Neural cell (in vitro differentiated cells): ENCODE results near the gene DNAJC18.

Experiments
- CTCF ChIP-seq: fragments of 450-650 bp; IDR thresholded peaks from 2 replicates; pipeline ENCODE4 v1.5.1; 2014; ENCODE audit warnings: antibody characterized with exemption, mild to moderate bottlenecking, moderate library complexity; ENCODE audit not compliant: poor library complexity, severe bottlenecking
- EP300 ChIP-seq: fragments of 450-650 bp; conservative IDR thresholded peaks from 2 replicates; pipeline ENCODE4 v1.6.1; 2014; ENCODE audit warnings: antibody characterized with exemption, mild to moderate bottlenecking, moderate library complexity; ENCODE audit not compliant: poor library complexity, severe bottlenecking
- REST ChIP-seq: IDR thresholded peaks from 2 replicates; pipeline ENCODE4 v1.6.1; 2012; ENCODE audit warnings: borderline replicate concordance

DNA sequence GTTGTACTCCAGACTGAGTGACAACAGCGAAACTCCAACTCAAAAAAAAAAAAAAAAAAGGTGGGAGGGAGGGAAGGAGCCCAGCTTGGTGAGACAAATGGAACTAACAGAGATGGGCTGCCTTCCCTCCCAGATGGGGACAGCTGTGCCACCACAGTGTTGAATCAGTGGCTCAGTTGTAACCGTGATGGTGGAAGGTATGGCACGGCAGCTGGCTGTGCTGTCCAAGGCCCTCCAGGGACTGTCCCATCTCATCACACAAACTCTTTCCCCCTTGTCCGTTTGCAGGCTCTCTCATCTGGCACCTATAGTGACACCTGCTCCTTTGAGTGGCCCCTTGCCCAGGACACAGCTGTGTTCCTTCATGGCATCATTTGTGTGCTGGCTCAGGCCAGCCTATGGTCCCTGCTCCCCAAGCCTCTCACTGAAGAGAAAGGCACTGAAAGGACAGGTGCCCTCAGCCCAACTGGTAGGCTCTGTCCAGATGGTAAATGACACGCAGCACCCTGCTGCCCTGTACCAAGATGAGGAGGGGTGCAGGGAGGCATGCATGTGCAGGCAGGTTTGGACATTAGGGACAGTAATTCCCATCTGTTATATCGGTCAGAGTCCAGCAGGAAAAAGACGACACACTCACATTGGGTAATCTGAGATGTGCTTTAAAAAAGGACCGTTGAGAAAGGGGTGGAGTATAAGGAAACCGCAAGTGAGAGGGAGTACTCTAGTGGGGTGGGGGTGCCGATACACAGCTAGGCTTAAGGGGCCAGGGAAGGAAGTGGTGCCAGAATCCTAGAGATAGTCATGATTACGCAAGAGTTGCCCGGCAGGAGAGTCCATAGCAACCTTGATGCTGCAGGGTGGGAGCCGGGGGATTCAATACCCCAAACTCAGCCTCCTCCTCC lies 35.8 kb upstream of the DNAJC18 start:
- TF ChIP-seq CTCF, result no peak
- TF ChIP-seq EP300, result no peak
- no peak for TF ChIP-seq REST
